Stimulated activated CD4-positive, alpha-beta T cell treated with anti-CD3 and anti-CD28 coated beads, Interleukin-1b, Interleukin-23, amount 100 ng/mL, for 24 hours (primary cell): ENCODE results near the gene PLEKHA5.
"Not testable (repeated sequence)": the region's sequence is repeated elsewhere in the genome, so short reads cannot be mapped to it uniquely, and the experiment has no call there.

Source experiments
- DNase-seq, 4 experiments: peaks; one replicate each; pipeline ENCODE4 v3.0.0-alpha.2; 2020; ENCODE audit warnings: low read depth in 4 of 4, low spot score in 1 of 4

Gene PLEKHA5

GRCh38 chr12:19273482-19274330 lies 144.2 kb downstream of the PLEKHA5 start:
- peak in 1 of 4 experiments; percentile 1 for DNase-seq

- DNase-seq = no peak
Observed at GRCh38 chr12:19276767-19277166, 147.2 kb downstream of the PLEKHA5 start.

- DNase-seq = no peak
Observed at GRCh38 chr12:19277711-19278110, 148.2 kb downstream of the PLEKHA5 start.

DNA sequence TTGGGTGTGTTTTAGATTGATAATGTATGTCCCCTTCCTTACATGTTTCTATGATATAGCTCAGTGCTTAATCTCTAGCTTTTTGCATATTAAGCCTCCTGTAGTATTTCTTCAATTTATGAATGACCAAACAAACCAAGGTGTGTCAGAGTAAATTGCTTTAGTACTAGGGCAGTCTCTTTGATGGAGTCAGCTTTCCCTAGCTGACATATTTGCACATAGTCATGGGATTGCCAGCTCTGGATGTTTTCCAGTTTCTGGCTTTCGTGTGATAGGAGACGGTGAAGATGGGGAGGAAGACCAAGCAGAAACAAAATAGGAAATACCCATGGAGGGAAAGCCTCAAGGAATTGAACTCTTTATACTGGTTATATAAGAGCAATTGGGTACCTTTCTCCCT lies 148.9 kb downstream of the PLEKHA5 start:
- no peak for DNase-seq

DNA sequence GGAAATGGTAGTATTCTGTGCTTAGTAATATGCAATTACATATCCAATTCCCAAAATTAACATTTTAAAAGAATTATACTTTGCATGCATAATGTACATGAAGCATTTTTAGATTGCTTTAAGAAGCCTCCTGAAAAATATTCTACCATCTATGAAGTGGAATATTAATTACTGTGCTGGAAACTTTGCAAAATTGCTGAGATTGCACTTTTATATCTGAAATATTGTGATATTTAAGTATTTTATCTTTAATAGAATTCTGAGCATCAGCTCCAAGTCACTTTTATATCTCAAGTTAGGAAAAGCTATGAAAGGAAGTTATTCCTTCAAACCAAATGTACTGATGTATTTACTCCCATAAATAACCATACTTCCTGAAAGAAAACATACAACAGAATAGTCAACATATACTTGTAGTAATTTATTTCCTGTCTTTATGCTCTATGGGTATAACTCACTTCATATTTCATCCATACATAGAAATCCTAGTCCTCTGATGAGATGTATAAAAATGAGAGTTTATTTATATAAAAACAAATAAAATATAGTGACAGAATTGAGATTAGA lies 152.7 kb downstream of the PLEKHA5 start:
- no peak for DNase-seq

- DNase-seq = no peak
Observed at GRCh38 chr12:19284658-19285057, 155.1 kb downstream of the PLEKHA5 start.

DNA sequence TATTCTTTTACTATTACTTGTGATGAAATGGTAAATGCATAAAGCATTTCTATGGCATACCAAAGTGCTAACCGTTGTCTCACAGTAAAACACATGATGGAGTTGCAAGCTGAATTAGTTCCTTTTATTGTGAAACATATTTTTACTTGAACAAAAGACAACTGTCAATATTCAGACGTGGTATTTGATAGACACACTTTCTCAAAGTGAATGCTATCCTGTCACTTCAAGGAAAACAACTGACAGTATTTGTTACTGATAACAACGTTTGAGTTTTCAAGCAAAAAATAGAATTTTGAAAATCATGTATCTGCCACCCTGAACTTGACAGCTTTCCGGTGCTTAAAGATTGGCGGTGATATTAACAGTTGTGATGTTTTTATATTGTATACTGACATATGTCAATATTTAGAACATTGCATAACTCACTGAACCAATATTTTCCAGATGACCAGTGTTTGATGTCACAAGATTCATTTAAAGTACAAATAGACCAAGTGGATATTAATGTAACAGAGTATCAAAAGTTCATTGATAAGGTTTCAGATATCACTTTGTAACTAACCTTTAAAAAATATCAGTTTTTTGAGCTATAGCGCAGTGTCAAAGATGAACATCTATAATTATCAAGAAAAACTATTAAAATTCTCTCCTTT lies 156.4 kb downstream of the PLEKHA5 start:
- DNase-seq = no peak

DNA sequence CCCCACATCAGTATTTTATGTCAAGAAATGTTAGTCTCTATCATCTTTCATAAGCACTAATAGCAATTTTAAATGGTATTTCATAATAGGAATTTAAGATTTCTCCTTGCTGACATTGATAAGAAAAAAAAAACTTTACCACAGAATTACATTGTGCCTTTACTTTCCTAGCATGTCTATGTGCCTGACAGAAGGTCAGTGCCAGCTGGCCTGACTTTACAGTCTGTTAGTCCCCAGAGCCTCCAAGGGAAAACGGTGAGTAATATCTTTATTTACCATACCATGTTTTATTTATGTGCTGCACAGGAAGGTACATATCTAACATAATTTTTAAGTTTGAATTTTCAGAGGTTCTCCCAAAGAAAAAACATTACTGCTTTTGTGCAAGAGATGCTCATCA lies 157.8 kb downstream of the PLEKHA5 start:
- DNase-seq = no peak

GRCh38 chr12:19288161-19288560 lies 158.6 kb downstream of the PLEKHA5 start:
- DNase-seq = no peak

DNA sequence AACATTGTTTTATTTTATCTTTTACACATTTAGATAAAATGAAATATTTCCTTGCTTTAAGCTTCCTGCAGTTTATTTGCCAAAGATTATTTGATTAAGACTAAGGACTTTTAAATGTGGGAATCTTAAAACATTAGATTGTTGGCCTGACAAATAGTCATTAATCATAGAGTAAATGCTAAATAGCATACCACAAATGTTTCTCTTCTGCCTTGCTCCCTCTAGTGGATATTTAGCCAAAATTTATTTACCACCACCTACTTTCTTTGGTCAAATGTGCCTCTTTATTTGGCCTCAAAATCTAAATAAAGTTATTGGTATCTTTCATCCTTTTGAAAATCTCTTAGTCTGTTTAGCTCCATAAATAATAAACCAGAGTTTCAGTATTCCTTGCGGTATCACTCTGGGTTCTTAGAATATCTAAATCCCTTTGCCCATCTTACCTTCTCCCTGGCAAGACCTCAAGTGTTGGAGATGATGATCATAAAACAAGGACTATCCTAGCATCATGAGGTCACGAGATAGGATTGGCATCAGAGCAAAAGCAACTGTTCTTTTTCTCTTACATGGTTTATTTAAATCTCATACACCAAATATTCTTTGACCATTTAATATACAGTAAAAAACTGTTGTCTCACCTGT lies 159.2 kb downstream of the PLEKHA5 start:
- no peak for DNase-seq

DNA sequence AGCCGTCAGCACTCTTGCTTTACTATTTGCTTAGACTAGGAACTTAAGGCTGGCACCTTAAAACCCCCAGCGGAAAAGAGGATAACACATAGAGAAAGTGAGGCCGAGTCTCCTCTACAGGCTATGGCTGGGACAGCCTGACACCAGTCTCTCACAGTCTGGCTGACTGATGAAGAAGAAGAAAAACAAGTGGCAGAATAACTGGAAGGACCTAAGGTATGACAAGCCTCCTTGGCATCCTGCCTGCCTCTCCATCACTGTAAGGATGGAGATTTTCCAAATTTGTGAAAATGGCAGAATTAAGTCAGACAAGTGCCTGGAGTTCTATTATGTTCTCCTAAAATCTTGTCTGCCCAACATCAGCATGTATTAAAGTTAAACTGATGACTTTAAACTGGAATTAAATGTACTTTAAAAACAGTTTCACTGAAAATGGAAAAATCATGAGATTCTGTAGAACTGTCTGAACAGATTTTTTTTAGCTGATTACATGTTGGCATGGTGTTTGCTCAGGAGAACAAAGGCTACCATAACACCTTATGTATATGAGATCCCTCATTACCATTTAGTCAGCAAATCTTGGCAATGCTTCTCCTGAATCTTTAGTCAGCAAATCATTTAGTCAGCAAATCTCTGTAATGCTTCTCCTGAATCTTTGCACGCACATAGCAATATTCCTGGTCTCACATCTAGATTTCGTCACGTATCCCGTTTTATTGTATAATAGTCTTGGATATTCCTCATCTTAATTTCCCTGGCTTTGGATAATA lies 169.5 kb downstream of the PLEKHA5 start:
- no peak for DNase-seq

DNA sequence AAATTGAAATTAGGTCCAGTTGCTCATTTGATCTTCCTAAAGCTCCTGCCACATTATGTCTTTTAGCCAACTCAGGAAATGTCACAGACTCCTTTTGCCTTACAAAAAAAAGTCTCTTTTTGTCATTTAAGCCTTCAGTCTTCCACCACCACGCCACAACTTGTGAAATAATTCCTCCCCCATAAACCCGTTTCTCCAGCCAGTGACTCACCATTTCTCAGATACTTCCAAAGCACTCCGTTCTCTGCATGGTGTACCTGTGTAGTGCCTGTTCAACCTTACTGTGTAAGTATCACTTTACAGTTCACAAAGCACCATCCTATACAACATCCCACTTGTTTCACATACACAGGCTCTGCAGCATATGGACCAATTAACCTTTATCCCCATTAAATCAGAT lies 170.2 kb downstream of the PLEKHA5 start:
- no peak for DNase-seq

DNA sequence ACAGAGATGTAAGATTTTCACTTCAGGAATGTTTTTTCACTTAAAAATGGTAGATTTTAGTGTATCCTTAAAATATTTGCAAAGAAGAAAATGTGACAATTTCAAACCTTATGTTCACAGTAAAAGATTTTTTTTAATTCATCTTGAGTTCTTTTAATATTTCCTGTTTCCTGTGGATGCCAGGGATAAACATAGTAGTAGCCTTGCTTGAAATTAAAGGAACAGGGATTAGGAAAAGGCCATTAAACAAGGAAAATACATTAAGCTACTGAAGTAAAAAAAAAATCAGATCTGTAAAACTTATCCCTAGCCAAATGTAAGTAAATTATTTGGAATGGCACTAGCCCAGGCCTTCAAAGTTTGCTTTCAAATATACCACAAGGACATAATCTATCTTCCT lies 171.7 kb downstream of the PLEKHA5 start:
- no peak for DNase-seq

- DNase-seq = no peak
Observed at GRCh38 chr12:19301688-19302087, 172.2 kb downstream of the PLEKHA5 start.

DNA sequence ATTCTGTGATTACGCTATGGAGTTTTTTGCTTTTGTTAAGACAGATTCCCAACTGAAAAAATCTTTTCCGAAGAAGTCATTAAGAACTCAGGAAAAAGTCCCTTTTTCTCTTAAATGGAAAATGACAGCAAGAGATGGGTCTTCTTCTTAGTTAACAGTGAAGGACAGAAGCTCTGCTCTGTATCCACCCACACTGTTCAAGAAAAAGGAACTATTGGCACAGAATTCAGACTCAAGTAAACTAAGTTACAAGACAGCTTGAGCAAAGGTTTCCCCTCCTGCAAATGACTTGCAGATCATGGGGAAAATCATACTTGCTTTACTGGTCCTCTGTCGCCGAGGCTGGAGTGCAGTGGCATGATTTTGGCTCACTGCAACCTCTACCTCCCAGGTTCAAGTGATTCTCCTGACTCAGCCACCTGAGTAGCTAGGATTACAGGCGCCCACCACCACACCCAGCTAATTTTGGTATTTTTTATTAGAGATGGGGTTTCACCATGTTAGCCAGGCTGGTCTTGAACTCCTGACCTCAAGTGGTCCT lies 172.6 kb downstream of the PLEKHA5 start:
- no peak for DNase-seq

- DNase-seq = no peak
Observed at GRCh38 chr12:19303496-19303895, 174.0 kb downstream of the PLEKHA5 start.

GRCh38 chr12:19304149-19304750 lies 174.7 kb downstream of the PLEKHA5 start:
- no peak for DNase-seq

DNA sequence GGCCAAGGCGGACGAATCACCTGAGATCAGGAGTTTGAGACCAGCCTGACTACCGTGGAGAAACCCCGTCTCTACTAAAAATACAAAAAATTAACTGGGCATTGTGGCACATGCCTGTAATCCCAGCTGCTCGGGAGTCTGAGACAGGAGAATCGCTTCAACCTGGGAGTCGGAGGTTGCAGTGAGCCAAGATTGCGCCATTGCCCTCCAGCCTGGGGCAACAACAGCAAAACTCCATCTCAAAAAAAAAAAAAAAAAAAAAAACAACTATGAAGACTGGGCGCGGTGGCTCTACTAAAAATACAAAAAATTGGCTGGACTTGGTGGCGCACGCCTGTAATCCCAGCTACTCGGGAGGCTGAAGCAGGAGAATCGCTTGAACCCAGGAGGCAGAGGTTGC lies 176.1 kb downstream of the PLEKHA5 start:
- not testable (repeated sequence) for DNase-seq

DNA sequence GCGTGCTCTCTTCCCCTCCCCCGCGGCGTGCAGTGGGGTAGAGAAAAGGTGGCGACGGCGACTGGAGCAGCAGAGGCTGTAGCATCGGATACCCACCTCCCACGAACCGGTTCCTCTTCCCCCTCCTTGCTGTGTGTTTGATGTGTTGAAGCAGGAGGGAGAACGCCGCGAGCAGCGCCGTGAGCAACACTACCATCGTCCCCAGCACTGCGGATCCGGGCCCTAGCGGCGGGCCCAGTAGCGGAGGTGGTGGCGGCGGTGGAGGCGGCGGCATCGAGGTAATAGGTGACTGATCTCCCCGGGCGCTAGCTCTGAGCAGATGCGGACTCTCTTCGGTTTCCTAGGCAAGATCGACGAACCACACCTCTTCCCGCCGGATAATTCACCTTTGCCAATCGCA lies 176.8 kb downstream of the PLEKHA5 start:
- no peak for DNase-seq

GRCh38 chr12:19307451-19307850 lies 177.9 kb downstream of the PLEKHA5 start:
- no peak for DNase-seq
